Liver (tissue), 9 donors: ENCODE results near the gene RELL2. TPM values are rescaled to one million over a fixed set of nuclear protein-coding genes. Genes with fewer than 3 reads are reported as not detected.
A peak's percentile ranks its signal among the peaks of the same experiment; 100 is the strongest.

Source experiments
- DNase-seq: peaks from one replicate; pipeline ENCODE4 v3.0.0-alpha.2; 2017; ENCODE audit warnings: low spot score
- H3K27ac ChIP-seq, 2 donors: one replicate each; pipeline ENCODE4 v1.7.0; 2013; ENCODE audit warnings: inconsistent platforms in 2 of 2, low read length in 2 of 2, control low read depth in 1 of 2, low read depth in 1 of 2, mild to moderate bottlenecking in 1 of 2
- H3K27me3 ChIP-seq, 4 donors: one replicate each; pipeline versions ENCODE4 v1.6.1 to v1.7.0; 2013; ENCODE audit warnings: low read length in 3 of 4, inconsistent platforms in 1 of 4, mild to moderate bottlenecking in 1 of 4, moderate library complexity in 1 of 4; ENCODE audit not compliant: control insufficient read depth in 4 of 4, insufficient read depth in 4 of 4
- H3K36me3 ChIP-seq, 4 donors: one replicate each; pipeline versions ENCODE4 v1.6.1 to v1.7.0; 2013; ENCODE audit warnings: low read length in 3 of 4, mild to moderate bottlenecking in 3 of 4, low read depth in 1 of 4, moderate library complexity in 1 of 4; ENCODE audit not compliant: control insufficient read depth in 4 of 4, insufficient read depth in 3 of 4
- H3K4me1 ChIP-seq, 4 donors: one replicate each; pipeline versions ENCODE4 v1.6.1 to v1.7.0; 2013; ENCODE audit warnings: low read length in 3 of 4, mild to moderate bottlenecking in 3 of 4, moderate library complexity in 1 of 4; ENCODE audit not compliant: control insufficient read depth in 4 of 4, insufficient read depth in 4 of 4
- H3K4me3 ChIP-seq, 3 donors: one replicate each; pipeline versions ENCODE4 v1.6.1 to v1.7.0; 2013; ENCODE audit warnings: low read length in 3 of 3, control low read depth in 1 of 3, low read depth in 1 of 3, mild to moderate bottlenecking in 1 of 3
- H3K9ac ChIP-seq, 2 donors: one replicate each; pipeline ENCODE4 v1.7.0; 2013; ENCODE audit warnings: low read length in 2 of 2, mild to moderate bottlenecking in 2 of 2, moderate library complexity in 2 of 2, control low read depth in 1 of 2, low read depth in 1 of 2
- H3K9me3 ChIP-seq, 4 donors: one replicate each; pipeline versions ENCODE4 v1.6.1 to v1.7.0; 2013; ENCODE audit warnings: low read length in 3 of 4; ENCODE audit not compliant: control insufficient read depth in 4 of 4
- EGR1 ChIP-seq, 2 donors: IDR thresholded peaks; 2 replicates each; pipeline ENCODE4 v1.6.1; 2016 to 2018; ENCODE audit warnings: antibody characterized with exemption in 2 of 2, low read depth in 2 of 2
- FOXA1 ChIP-seq: IDR thresholded peaks from 2 replicates; pipeline ENCODE4 v1.6.1; 2016; ENCODE audit warnings: antibody characterized with exemption
- FOXA2 ChIP-seq: IDR thresholded peaks from 2 replicates; pipeline ENCODE4 v1.6.1; 2016; ENCODE audit warnings: antibody characterized with exemption
- GABPA ChIP-seq, 2 donors: IDR thresholded peaks in 1 of 2; conservative IDR thresholded peaks in 1 of 2; 2 replicates each; pipeline ENCODE4 v1.6.1; 2016; ENCODE audit warnings: antibody characterized with exemption in 2 of 2, mild to moderate bottlenecking in 1 of 2, moderate library complexity in 1 of 2
- HNF4A ChIP-seq, 2 donors: conservative IDR thresholded peaks; 2 replicates each; pipeline ENCODE4 v1.6.1; 2016; ENCODE audit warnings: antibody characterized with exemption in 2 of 2, mild to moderate bottlenecking in 2 of 2
- HNF4G ChIP-seq: IDR thresholded peaks from 2 replicates; pipeline ENCODE4 v1.6.1; 2016; ENCODE audit warnings: antibody characterized with exemption
- JUND ChIP-seq, 2 donors: IDR thresholded peaks; 2 replicates each; pipeline ENCODE4 v1.6.1; 2016; ENCODE audit warnings: antibody characterized with exemption in 2 of 2
- NR2F2 ChIP-seq: IDR thresholded peaks from 2 replicates; pipeline ENCODE4 v1.6.1; 2016; ENCODE audit warnings: antibody characterized with exemption
- RAD21 ChIP-seq, 2 donors: IDR thresholded peaks; 2 replicates each; pipeline ENCODE4 v1.6.1; 2016; ENCODE audit warnings: antibody characterized with exemption in 2 of 2, mild to moderate bottlenecking in 2 of 2
- RXRA ChIP-seq, 2 donors: IDR thresholded peaks; 2 replicates each; pipeline ENCODE4 v1.6.1; 2017 to 2018; ENCODE audit warnings: antibody characterized with exemption in 2 of 2, mild to moderate bottlenecking in 1 of 2
- TAF1 ChIP-seq: conservative IDR thresholded peaks from 2 replicates; pipeline ENCODE4 v1.6.1; 2016; ENCODE audit warnings: antibody characterized with exemption, mild to moderate bottlenecking
- YY1 ChIP-seq: IDR thresholded peaks from 2 replicates; pipeline ENCODE4 v1.6.1; 2016; ENCODE audit warnings: antibody characterized with exemption, mild to moderate bottlenecking
- WGBS: extraction: QIAGEN DNeasy Blood & Tissue Kit; methylation state at CpG from one replicate; pipeline ENCODE4 v1.1.7; 2013; 5-methylcytosine and 5-hydroxymethylcytosine counted together
- polyA plus RNA-seq, 2 donors: library from polyadenylated mRNA; stranded (reverse) in 1 of 2; unstranded in 1 of 2; fragments of 200-250 nt in 1 of 2; fragments of >200 nt in 1 of 2; fragmentation: Nextera tagmentation in 1 of 2; extraction: Ambion mirVana in 1 of 2; gene quantifications; one replicate each; pipeline versions ENCODE4 v1.2.1 to v1.2.3, GENCODE V29; 2013 to 2015
- total RNA-seq, 2 donors: library from RNA; depleted of rRNA; stranded (reverse); fragments of >200 nt; gene quantifications; one replicate each; pipeline ENCODE4 v1.2.3, GENCODE V29; 2014
- TF ChIP-seq, protein P1 (sequence below): IDR thresholded peaks from 2 replicates; pipeline ENCODE4 v1.6.1; 2016; ENCODE audit warnings: antibody characterized with exemption
- TF ChIP-seq, protein P2 (sequence below): IDR thresholded peaks from 2 replicates; pipeline ENCODE4 v1.6.1; 2016; ENCODE audit warnings: antibody characterized with exemption
- TF ChIP-seq, protein P3 (sequence below): IDR thresholded peaks from 2 replicates; pipeline ENCODE4 v1.6.1; 2016; ENCODE audit warnings: antibody characterized with exemption, mild to moderate bottlenecking
- TF ChIP-seq, protein P4 (sequence below): fragments of 150-350 bp; IDR thresholded peaks from 2 replicates; pipeline ENCODE4 v1.5.1; 2017; ENCODE audit warnings: improper control_type of control experiment, low read depth, low read length; ENCODE audit not compliant: missing input control
- TF ChIP-seq, protein P5 (sequence below): IDR thresholded peaks from 2 replicates; pipeline ENCODE4 v1.6.1; 2016; ENCODE audit warnings: antibody characterized with exemption
- donor health status: healthy.
- donor health status: healthy.
- donor health status: healthy.
- donor health status: healthy.
- donor health status: healthy.

Gene RELL2
- total and polyA plus RNA-seq, 4 donors = 0.47 to 1.3 (median 0.88) TPM

DNA sequence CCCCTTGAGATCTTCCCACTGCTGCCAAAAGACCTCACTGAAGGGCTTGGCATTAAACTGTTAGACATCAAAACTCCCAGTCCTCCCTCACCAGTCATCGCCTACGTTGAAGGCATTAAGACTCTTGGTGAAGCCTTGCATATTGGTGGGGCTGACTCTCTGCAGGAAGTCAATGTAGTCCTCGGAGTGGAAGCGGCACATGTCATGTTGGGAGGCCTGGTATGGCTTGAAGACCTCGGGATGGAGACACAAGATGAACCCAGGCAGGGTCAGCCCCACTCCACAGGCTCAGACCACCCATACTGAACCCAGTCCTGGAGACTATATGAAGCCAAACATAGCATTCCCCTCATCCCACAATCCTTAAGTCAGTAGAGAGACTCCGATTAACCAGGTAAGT, 2.1 kb upstream of the RELL2 start:
- Histone ChIP-seq H3K4me1 (peaks cover 9 to 32% (median 26%) of the 10 kb centered on the region in 4 donors), H3K27ac (no peak overlapping the region), H3K27me3 (no peaks in the 10 kb centered on the region), H3K9me3 (no peaks in the 10 kb centered on the region), H3K4me3 (no peak overlapping the region), H3K36me3 (peaks cover 0 to 5% (median under 1%) of the 10 kb centered on the region in 4 donors), H3K9ac (no peak overlapping the region)
- no peak for DNase-seq
- 93% methylated on average over 6 of the region's 6 CpGs for WGBS
- TF ChIP-seq TAF1 (no peak), YY1 (no peak), FOXA1 (no peak), HNF4G (no peak), EGR1 (IDR thresholded peaks at IDR 0.05; ENCODE audit: low read depth in 2 of 2) (no peak), JUND (IDR thresholded peaks at IDR 0.05) (no peak), GABPA (IDR thresholded peaks at IDR 0.05 in 1 of 2, conservative IDR thresholded peaks at IDR 0.05 in 1 of 2) (no peak), NR2F2 (no peak), RAD21 (IDR thresholded peaks at IDR 0.05) (no peak), RXRA (IDR thresholded peaks at IDR 0.05) (no peak), HNF4A (conservative IDR thresholded peaks at IDR 0.05) (no peak), FOXA2 (no peak)
- TF ChIP-seq, protein P1, sequence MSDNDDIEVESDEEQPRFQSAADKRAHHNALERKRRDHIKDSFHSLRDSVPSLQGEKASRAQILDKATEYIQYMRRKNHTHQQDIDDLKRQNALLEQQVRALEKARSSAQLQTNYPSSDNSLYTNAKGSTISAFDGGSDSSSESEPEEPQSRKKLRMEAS = no peak
- TF ChIP-seq, protein P2, sequence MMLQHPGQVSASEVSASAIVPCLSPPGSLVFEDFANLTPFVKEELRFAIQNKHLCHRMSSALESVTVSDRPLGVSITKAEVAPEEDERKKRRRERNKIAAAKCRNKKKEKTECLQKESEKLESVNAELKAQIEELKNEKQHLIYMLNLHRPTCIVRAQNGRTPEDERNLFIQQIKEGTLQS = no peak
- TF ChIP-seq, protein P3, sequence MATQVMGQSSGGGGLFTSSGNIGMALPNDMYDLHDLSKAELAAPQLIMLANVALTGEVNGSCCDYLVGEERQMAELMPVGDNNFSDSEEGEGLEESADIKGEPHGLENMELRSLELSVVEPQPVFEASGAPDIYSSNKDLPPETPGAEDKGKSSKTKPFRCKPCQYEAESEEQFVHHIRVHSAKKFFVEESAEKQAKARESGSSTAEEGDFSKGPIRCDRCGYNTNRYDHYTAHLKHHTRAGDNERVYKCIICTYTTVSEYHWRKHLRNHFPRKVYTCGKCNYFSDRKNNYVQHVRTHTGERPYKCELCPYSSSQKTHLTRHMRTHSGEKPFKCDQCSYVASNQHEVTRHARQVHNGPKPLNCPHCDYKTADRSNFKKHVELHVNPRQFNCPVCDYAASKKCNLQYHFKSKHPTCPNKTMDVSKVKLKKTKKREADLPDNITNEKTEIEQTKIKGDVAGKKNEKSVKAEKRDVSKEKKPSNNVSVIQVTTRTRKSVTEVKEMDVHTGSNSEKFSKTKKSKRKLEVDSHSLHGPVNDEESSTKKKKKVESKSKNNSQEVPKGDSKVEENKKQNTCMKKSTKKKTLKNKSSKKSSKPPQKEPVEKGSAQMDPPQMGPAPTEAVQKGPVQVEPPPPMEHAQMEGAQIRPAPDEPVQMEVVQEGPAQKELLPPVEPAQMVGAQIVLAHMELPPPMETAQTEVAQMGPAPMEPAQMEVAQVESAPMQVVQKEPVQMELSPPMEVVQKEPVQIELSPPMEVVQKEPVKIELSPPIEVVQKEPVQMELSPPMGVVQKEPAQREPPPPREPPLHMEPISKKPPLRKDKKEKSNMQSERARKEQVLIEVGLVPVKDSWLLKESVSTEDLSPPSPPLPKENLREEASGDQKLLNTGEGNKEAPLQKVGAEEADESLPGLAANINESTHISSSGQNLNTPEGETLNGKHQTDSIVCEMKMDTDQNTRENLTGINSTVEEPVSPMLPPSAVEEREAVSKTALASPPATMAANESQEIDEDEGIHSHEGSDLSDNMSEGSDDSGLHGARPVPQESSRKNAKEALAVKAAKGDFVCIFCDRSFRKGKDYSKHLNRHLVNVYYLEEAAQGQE = no peak
- TF ChIP-seq, protein P4, sequence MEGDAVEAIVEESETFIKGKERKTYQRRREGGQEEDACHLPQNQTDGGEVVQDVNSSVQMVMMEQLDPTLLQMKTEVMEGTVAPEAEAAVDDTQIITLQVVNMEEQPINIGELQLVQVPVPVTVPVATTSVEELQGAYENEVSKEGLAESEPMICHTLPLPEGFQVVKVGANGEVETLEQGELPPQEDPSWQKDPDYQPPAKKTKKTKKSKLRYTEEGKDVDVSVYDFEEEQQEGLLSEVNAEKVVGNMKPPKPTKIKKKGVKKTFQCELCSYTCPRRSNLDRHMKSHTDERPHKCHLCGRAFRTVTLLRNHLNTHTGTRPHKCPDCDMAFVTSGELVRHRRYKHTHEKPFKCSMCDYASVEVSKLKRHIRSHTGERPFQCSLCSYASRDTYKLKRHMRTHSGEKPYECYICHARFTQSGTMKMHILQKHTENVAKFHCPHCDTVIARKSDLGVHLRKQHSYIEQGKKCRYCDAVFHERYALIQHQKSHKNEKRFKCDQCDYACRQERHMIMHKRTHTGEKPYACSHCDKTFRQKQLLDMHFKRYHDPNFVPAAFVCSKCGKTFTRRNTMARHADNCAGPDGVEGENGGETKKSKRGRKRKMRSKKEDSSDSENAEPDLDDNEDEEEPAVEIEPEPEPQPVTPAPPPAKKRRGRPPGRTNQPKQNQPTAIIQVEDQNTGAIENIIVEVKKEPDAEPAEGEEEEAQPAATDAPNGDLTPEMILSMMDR = no peak
- TF ChIP-seq, protein P5, sequence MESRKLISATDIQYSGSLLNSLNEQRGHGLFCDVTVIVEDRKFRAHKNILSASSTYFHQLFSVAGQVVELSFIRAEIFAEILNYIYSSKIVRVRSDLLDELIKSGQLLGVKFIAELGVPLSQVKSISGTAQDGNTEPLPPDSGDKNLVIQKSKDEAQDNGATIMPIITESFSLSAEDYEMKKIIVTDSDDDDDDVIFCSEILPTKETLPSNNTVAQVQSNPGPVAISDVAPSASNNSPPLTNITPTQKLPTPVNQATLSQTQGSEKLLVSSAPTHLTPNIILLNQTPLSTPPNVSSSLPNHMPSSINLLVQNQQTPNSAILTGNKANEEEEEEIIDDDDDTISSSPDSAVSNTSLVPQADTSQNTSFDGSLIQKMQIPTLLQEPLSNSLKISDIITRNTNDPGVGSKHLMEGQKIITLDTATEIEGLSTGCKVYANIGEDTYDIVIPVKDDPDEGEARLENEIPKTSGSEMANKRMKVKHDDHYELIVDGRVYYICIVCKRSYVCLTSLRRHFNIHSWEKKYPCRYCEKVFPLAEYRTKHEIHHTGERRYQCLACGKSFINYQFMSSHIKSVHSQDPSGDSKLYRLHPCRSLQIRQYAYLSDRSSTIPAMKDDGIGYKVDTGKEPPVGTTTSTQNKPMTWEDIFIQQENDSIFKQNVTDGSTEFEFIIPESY = no peak

DNA sequence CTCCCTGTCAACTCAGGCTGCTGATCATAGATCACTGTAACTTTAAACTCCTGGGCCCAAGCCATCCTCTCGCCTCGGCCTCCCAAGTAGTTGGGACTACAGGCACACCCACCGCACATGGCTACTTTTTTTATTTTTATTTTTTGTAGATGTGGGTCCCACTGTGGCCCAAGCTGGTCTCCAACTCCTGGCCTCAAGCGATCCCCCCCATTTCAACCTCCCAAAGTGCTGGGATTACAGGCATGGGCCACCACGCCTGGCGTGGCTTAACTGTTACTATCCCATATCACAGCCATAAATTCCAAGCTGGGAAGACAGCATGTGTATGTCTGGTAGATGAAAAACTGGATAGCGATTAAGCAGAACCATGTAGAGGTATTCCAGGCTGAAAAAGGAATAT, 1.2 kb upstream of the RELL2 start:
- no peak overlapping the region for H3K27ac ChIP-seq
- no peaks in the 10 kb centered on the region for H3K9me3 ChIP-seq
- peak overlapping the region in 1 of 3 donors; percentile 75 for H3K4me3 ChIP-seq
- no peaks in the 10 kb centered on the region for H3K27me3 ChIP-seq
- H3K36me3 ChIP-seq = no peaks in the 10 kb centered on the region
- no peak overlapping the region for H3K9ac ChIP-seq
- peaks cover 9 to 32% (median 21%) of the 10 kb centered on the region in 4 donors for H3K4me1 ChIP-seq
- WGBS = 73% methylated on average over 7 of the region's 7 CpGs
- DNase-seq = no peak
- TF ChIP-seq TAF1 = no peak
- TF ChIP-seq, protein P3 = no peak
- TF ChIP-seq YY1 = no peak
- no peak for TF ChIP-seq RAD21 (IDR thresholded peaks at IDR 0.05)
- no peak for TF ChIP-seq HNF4A (conservative IDR thresholded peaks at IDR 0.05)
- TF ChIP-seq FOXA2 = no peak
- TF ChIP-seq, protein P5 = no peak
- no peak for TF ChIP-seq GABPA (IDR thresholded peaks at IDR 0.05 in 1 of 2, conservative IDR thresholded peaks at IDR 0.05 in 1 of 2)
- TF ChIP-seq NR2F2 = no peak
- TF ChIP-seq EGR1 (IDR thresholded peaks at IDR 0.05; ENCODE audit: low read depth in 2 of 2) = no peak
- TF ChIP-seq, protein P1 = no peak
- TF ChIP-seq HNF4G = no peak
